ENCODE measurements around the gene AASDH. TPM values are rescaled to one million over a fixed set of nuclear protein-coding genes. Genes with fewer than 3 reads are reported as not detected.

The AASDH gene
- total RNA-seq, 1 donor from 2014 or later, result 9.8 TPM

Other genes starting within 250 kb of the AASDH start
- gene PPAT, start 48.1 kb upstream of the AASDH start, total RNA-seq, result 57.4 and 60.1 TPM in 2 replicates
- 305 and 306 TPM in 2 replicates for gene PAICS, start 48.8 kb upstream of the AASDH start, total RNA-seq
- gene SRP72, start 80.1 kb upstream of the AASDH start, total RNA-seq, result 199 and 211 TPM in 2 replicates
- 0.13 and 0.32 TPM in 2 replicates for gene ARL9, start 118.3 kb upstream of the AASDH start, total RNA-seq